A549 treated with dexamethasone at 1 μM for 4 hours (cell line): Measurements from ENCODE around the gene LAD1. TPM values are rescaled to one million over a fixed set of nuclear protein-coding genes. Genes with fewer than 3 reads are reported as not detected.

Experiments
- total RNA-seq: library from RNA; stranded (reverse); fragments of 200-300 nt; extraction: Qiagen RNA extraction; gene quantifications from 5 replicates; pipeline ENCODE4 v1.2.3, GENCODE V29; 2022

Gene LAD1
- 0.90 to 2.2 TPM (median 1.4 TPM) in 5 replicates for total RNA-seq

GRCh38 chr1:201399018-201399351 is at the start of gene LAD1:
Gene LAD1 (minus strand): TSS chr1:201399324. CDS start chr1:201399306, 18 bp downstream.

GRCh38 chr1:201377611-201378092 is 21.5 kb downstream of the LAD1 start, which contains the start of gene TNNT2:
Gene TNNT2 (minus strand): TSS chr1:201377680. CDS start chr1:201373254, 4,426 bp downstream.

Other genes starting within 250 kb of the LAD1 start
- gene TMEM9, start 244.8 kb downstream of the LAD1 start, total RNA-seq, result 68.3 to 75.2 TPM (median 72.6 TPM) in 5 replicates
- 0.35 to 0.67 TPM (median 0.44 TPM) in 5 replicates for gene IGFN1, start 208.5 kb downstream of the LAD1 start, total RNA-seq
- 0.01 to 0.08 TPM (median 0.05 TPM) in 5 replicates for gene PKP1, start 115.8 kb downstream of the LAD1 start, total RNA-seq
- gene TNNT2, start 21.6 kb downstream of the LAD1 start, total RNA-seq, result 0.22 to 0.67 TPM (median 0.26 TPM) in 5 replicates
- gene TNNI1, start 22.4 kb upstream of the LAD1 start, total RNA-seq, result not detected in 5 replicates
- gene PHLDA3, start 69.9 kb upstream of the LAD1 start, total RNA-seq, result 87.4 to 145 TPM (median 125 TPM) in 5 replicates
- 374 to 534 TPM (median 386 TPM) in 5 replicates for gene CSRP1, start 107.8 kb upstream of the LAD1 start, total RNA-seq
- gene NAV1, start 139.8 kb upstream of the LAD1 start, total RNA-seq, result 4.3 to 9.1 TPM (median 8.3 TPM) in 5 replicates